Activated T-helper 1 cell treated with Interleukin-2 at 50 U/mL for 16 hours (primary cell): ENCODE measurements around the gene NPS.

Experiments used
- DNase-seq: peaks from one replicate; pipeline ENCODE4 v3.0.0-alpha.2; 2020; ENCODE audit warnings: low read depth

NPS gene

DNA sequence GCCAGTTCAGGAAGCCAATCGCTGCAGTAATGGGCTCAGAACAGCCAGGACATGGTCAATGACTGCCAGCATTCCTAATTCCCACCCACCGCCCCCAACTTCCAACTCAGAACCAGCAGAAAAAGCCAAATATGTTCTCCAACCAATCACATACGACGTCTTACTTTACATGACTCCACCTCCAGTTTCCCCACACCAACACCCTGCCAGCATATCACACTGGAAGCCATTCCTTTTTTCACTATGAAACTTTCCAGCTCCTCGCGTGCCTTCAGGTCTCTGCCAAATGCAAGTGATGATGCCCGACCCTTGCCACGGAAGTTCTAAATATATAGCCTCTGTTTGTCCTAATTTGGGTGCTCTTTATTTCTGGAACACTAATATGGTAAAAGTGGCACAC, 12.5 kb downstream of the NPS start:
- DNase-seq, result no peak

DNA sequence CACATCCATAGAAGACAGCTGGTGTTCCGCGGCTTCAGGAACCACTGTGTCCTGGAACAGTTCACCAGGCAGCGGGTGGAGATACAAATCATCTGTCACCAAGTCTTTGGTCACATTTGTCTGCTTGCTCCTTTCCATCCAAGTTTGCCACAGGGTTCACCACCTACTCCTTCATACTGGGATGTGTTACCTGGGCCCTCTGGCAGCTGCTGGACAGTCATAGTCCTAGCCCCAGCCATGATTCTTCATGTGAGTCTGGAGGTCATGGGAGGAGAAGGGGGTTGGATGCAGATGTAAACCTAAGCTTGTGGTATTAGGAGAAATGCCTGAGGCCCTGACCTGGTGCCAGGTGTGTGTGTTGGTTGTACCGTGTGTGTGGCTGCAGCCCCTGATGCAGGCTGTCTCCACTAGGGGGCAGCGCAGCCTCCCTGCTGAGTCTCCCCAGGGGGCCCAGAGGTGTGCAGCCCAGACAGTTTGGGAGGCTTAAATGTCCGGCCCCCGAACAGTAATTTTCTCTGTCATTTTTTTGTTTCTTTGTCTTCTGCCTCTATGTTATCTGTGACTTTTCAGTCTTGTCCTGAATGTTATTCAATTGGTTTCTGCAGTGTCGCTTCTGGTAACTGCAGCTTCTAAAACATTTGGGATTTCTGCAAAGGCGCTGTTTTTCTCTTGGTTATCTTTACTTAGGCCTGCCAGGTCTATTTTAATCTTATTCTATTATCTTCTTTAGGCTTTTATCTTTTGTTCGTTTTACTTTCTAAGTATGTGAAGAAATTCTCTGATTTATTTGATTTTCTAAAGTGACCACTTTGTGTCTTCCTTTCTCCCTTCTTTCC, 14.8 kb downstream of the NPS start:
- DNase-seq, result no peak

DNA sequence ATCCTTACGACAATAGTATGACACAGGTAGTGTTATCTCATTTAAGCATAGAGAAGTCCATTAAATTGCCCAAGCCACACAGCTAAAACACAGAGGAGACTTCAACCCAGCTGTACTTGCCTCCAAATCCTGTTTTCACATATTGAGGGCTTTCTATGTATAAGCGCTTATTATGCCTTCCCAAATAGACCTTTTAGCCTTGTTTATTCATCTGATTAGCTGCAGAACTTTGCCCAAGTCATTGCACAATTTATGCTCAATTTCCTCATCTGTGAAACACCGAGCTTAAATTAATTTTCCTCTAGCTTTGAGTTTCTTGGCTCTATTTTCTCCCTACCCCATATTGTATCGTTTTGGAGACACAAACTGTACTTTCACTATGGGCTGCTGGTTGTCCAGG, 15.5 kb downstream of the NPS start:
- DNase-seq, result no peak

DNA sequence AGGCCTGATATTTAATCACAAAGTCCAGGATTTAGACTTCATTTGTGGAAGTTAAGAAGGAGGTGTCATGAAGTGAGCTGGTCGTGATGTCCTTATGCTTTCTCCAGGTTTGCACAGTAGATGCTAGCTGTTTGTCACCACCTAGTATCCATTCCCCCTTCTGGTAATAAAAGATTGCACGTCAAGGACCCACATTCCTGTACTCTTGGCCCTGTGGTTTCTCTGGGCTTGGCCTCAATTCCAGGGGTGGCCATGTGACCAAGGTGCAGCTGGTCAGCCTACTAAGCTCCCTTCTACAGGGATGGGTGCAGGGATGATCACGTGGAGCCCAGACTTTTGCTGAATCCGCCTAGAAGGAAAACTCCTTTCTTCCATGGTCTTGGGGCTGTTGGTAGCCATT, 16.5 kb downstream of the NPS start:
- DNase-seq, result no peak

DNA sequence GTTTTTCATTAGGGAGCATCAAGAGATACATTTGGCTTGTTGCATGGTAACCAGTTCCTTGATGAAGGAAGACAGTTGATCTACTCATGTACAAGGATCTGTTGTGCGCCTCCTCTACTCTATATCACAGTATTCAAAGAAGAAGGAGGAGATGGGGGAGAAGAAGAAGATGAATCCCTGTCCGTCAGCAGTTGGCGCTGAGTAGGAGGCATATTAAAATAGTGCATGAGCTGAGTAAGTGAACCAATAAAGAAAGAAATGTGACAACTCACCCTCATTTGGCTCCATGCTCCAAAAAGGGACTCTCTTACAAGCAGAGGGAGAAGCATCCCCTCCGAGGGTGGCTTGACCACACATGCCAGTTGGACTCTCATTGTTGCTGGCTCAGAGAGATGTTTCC, 20.1 kb downstream of the NPS start:
- no peak for DNase-seq

DNA sequence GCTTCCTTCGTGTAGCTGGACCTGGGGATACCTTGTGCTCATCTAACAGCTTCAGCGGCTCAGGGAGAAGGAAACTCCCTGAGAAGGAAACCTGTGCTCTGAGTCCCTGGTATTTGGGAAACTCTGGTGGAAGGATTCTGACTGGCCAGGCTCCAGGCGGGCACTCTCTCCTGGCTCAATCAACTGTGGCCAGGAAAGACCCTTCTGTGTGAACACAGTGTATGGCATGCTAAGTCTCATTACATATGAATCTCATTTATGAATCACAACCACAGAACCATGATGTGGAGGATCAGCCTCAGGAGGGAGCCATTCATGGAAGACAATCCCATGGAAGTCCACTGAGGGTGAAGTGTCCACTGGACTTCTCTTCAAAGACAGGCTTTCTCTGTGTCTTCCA, 20.9 kb downstream of the NPS start:
- no peak for DNase-seq

DNA sequence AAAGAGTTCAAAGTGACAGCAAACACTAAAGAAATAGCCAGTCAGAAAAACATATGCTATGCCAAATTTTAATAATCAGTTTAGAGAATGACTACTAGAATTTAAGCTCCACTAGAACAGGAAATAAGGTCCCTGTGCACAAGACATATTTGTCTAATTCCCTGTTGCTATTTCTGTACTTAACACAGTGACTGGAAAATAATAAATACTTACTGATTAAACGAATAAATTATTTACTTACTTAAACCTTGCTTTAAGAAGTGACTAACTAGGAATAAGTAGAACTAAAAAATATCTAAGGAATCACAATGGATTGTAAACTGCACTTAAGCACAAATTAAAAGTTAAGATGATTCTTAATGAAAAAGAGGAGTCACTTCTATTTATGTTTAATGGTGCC, 22.3 kb downstream of the NPS start:
- DNase-seq, result no peak

DNA sequence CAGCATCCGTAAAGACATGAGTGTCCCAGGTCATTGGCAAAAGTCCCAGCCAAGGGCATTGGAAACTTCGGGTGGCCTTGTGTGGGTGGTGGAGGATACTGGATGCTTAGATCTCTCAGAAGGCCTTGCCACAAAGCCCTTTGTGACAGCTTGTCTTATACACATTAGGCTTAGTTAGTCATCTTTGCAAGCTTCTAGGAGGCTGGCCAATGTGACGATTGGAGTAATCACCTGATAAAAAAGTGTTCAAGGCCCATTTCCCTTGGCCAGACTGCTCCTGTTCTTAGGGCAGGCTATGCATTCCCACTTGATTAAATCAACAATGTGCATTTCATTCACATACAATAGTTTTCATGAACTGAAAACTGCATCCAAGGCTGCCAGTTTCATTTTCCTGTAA, 26.9 kb downstream of the NPS start:
- no peak for DNase-seq

DNA sequence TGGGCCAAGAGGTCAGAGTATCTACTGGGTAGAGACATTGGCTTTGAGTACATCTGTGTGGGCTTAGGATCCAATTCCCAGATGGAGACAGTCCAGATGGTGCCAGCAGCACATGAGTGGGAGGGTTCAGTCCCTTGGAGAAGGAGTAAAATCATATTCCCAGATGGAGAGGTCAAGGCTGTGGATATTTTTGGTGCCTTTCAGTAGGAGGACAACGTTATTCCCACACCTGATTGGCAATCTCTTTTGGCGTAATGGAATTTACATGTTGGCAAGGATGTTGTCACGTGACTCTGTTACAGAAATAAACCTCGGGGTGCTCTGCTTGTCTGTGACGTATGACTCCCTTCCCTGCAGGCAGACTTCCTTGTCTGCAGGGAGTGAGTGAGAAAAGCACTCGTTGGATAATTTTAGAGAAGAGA, 27.6 kb downstream of the NPS start:
- no peak for DNase-seq

DNA sequence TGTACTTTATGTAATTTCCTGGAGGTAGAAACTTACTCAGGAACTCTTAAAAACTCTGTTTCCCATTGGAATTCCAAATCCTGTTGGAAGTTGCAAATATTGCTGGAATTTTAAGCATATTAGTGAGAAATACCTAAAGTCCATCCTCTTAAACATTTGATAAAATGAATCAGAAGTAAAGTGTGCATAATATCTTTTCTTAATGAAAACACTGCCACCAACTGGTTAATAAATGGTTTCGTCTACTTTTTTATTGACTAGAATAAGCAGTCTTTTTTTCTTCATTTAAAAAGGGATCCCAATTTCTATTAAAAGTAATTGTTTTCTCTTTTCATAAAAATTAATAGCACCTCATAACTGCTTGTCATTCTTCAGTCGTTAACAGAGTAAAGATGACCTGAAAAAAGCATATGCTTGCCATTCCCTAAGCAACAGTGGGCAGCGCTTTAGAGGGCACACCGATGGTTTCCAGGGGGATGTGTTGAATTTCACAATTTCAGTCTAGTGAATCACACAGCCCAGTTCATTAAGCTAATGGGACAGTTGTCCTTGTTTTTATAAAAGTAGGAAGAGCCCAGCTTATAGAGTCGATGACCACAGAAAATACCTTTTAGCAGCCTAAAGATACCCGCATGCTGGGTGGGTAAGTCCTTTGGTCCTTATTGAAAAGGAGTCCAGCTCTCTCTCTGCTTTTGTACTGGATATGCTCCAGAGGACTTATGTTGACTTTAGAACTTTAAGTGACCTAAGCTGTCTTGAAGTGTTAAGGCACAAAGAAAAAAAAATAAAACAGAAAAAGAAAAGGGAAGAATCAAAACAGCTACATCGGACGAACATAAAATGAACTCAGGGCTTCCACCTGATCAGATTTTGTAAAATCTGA, 28.5 kb downstream of the NPS start:
- DNase-seq, result no peak

DNA sequence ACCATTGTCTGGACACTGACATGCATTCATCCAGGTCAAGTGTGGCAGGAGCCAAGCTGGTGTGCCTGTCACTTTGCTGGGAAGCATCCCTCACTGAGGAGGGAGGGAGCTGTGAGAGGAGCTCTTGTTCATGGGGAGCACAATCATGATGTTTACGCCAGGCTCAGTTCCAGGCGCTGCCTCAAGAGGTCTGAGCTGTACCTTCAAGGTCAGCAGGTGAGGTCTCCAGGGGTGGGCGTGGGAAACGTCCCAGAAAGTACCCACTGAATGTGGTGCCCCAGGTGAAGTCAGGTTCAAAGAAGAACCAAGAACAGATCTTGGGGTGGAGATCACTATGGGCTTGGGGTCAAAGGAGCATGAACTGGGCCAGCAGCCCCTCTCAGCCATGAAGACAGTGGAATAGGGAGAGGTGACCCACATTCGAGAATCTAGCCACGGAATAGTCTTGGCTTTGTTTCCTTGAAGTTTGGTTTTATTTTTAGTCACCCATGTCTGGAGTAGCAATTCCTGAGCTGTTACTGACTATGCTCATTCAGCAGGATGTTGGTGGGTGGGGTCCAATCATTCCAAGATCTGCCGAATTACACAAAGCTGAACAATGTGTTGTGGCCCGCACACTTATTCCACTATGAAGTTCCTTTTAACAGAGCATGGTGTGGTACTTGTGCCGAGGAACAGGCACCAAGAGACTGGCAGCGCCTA, 29.3 kb downstream of the NPS start:
- no peak for DNase-seq

DNA sequence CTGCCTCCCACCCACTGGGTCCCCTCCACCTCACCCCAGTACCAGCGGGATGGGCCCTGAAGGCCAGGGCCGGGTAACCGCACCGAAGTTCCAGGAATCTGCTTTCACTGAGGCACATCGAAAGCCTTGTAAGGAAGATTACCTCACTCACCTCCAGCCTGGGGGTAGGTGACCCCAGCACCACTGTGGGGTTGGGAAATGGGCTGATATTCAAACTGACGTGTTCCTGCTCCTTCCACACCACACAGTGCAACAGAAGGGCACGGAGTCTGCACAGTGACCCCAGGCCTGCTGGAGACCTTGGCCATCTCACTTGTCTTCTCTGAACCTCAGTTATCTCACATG, 29.8 kb downstream of the NPS start:
- no peak for DNase-seq

DNA sequence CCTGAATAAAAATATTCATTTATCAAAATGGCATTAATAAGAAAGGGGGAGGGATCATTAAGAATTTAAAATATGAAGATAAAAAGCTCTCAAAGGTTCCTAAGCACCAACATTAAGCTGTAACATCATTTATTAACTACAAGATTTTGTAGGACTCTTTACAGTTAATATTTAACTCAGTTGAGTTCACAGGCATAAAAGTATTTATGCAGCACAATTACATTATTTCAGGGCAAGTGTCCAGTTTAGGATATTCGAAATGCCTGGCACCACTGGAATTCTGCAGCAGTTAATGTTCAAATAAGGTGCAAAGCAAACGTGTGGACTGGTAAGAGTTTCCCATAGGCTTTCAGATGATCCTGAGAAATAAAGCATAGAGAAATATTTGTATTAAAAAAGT, 30.5 kb downstream of the NPS start:
- no peak for DNase-seq

DNA sequence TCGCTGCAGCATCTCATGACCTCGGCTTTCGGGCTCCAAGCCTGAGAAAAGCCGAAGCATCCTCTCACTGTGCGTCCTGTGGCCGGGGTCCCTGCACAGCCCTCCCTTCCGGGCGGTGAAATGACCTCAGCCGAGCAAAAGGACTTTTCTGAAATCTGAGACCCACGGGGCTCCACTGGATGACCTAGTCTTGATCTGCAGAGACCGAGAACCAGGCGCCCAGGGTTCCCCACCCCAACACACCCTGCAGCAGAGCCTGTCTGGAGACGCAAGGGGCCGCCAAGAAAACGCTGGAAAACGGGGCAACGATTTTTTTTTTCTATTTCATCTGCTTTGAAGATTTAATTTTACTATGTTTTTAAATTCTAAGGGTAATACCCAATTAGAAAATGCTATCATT, 31.7 kb downstream of the NPS start:
- no peak for DNase-seq

DNA sequence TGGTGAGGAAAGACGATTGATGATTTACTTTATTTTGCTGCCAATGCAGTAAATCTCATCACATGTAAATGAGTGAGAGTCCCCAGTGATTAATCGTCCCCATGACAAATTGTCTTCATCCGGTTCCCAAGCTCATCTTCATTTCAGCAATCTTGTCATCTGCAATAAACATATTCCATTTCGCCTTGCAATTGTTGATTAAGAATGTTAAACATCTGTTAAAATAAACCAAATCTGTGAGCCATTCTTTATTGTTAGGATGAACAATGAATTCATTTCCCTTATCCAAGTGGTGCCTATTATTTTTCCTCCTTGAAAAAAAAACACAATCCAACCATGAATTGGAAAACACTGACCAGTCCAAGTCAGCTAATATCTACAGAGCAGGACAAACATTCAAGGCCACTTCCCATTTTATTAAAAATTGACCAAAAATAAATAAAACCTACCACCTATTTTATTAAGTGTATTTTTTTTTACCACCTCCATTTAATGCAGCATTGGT, 36.5 kb downstream of the NPS start:
- no peak for DNase-seq

DNA sequence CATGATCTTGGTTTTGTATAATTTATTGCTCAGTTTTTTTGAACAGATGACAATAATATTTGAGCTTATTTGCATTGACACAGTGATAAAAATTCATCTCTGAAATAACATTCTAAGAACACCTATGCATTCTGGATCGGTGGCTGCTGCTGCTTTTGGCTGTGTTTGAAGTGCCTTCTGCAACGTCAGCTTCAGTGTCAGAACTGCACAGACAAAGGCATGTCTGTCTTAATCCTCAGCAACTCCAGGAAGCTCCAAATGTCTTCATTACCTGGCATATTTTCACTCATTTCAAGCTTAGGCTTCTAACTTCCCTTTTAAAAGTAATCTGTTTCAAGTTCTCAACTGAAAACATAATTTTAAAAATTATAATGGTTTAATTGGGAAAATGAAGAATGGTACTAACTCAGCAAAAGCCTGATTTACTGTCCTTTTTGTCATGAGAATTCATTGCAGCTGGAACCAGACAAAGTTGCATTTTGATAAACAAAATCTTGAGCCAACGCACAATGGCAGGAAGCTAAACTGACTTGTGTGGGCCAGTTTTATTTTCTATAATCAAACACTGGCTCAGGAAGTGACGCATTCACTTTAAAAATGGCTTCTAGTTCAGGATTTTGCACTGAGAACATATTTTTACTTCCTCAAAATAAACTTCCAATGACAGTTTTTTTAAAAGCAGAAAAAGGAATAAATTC, 38.7 kb downstream of the NPS start:
- DNase-seq, result no peak

DNA sequence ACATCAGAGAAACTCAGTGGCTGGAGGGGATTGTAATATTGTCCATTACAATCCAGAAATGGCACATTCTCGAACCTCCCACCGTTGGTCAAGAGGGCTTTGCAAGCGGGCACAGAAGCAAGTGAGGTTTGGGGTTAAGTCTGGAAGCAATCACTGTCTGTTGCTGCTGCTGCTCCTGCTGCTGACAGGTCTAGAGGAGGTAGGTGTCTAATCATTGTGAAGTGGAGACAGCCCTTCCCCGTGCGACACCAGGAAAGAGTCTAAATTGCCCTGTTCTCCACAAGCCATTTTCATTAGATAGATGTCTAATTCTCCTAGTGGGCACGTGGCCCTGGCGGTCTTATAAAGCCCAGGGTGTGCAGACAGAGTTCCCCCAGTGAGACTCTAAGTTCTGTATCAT, 43.5 kb downstream of the NPS start:
- no peak for DNase-seq

DNA sequence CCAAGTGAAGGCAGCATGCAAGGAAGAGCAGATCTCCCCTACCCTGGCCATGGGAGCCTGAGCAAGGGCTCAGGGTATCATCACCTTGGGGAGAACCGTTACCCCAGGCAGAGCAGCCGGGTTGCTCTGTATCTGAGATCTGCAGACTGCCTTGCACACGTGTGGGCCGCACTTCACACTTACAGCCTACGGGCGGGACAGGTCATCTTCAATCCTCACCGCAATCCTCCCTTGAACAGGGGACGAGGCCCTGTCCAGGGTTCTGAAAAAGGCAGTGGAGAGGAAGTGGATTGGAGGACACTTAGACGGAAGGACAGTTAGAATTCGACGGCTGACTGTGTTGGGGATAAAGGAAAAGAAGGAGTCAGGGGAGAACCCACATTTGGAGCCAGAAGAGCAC, 51.4 kb downstream of the NPS start:
- no peak for DNase-seq
